Raji (cell line): ENCODE measurements around the gene LENG1.

ENCODE experiments used
- POLR2A ChIP-seq: IDR thresholded peaks from 2 replicates; pipeline ENCODE4 v1.6.1; 2011; ENCODE audit warnings: low read depth, low read length, control low read depth; ENCODE audit not compliant: insufficient read depth

Gene LENG1

GRCh38 chr19:54173359-54173699 is 13.8 kb upstream of the LENG1 start:
- TF ChIP-seq POLR2A = no peak

- TF ChIP-seq POLR2A = no peak
Measured at GRCh38 chr19:54172471-54173358, 13.2 kb upstream of the LENG1 start, which contains the start of gene TMC4. Gene TMC4 (minus strand): TSS chr19:54173160. CDS start chr19:54173117, 43 bp downstream.

GRCh38 chr19:54169149-54169740 is 9.7 kb upstream of the LENG1 start:
- TF ChIP-seq POLR2A = no peak

- TF ChIP-seq POLR2A = peak; percentile 28; the same call in 1 of the 2 replicates
Measured at GRCh38 chr19:54168174-54168917, 8.8 kb upstream of the LENG1 start.

GRCh38 chr19:54165222-54165621 is 5.7 kb upstream of the LENG1 start:
- no peak for TF ChIP-seq POLR2A

- TF ChIP-seq POLR2A = no peak
Measured at GRCh38 chr19:54164369-54165068, 5.0 kb upstream of the LENG1 start.

GRCh38 chr19:54162884-54163283 is 3.4 kb upstream of the LENG1 start:
- no peak for TF ChIP-seq POLR2A

- no peak for TF ChIP-seq POLR2A
Measured at GRCh38 chr19:54162241-54162805, 2.8 kb upstream of the LENG1 start.

GRCh38 chr19:54160854-54161253 is 1.3 kb upstream of the LENG1 start:
- TF ChIP-seq POLR2A = no peak

GRCh38 chr19:54160182-54160811 is 776 bp upstream of the LENG1 start:
- no peak for TF ChIP-seq POLR2A

- TF ChIP-seq POLR2A = no peak
Measured at GRCh38 chr19:54158812-54159351, 639 bp downstream of the LENG1 start.

- no peak for TF ChIP-seq POLR2A
Measured at GRCh38 chr19:54156953-54157352, 2.6 kb downstream of the LENG1 start.

GRCh38 chr19:54156490-54156889 is 3.0 kb downstream of the LENG1 start:
- TF ChIP-seq POLR2A = no peak

- TF ChIP-seq POLR2A = no peak
Measured at GRCh38 chr19:54155694-54156093, 3.8 kb downstream of the LENG1 start.
